Right kidney (tissue), 1 donor: ENCODE measurements around the gene TRMT61A.

Source experiments
- DNase-seq: peaks from one replicate; pipeline ENCODE4 v3.0.0-alpha.2; 2016

The TRMT61A gene

GRCh38 chr14:103535081-103535890 is 6.3 kb downstream of the TRMT61A start:
- DNase-seq, result no peak

DNA sequence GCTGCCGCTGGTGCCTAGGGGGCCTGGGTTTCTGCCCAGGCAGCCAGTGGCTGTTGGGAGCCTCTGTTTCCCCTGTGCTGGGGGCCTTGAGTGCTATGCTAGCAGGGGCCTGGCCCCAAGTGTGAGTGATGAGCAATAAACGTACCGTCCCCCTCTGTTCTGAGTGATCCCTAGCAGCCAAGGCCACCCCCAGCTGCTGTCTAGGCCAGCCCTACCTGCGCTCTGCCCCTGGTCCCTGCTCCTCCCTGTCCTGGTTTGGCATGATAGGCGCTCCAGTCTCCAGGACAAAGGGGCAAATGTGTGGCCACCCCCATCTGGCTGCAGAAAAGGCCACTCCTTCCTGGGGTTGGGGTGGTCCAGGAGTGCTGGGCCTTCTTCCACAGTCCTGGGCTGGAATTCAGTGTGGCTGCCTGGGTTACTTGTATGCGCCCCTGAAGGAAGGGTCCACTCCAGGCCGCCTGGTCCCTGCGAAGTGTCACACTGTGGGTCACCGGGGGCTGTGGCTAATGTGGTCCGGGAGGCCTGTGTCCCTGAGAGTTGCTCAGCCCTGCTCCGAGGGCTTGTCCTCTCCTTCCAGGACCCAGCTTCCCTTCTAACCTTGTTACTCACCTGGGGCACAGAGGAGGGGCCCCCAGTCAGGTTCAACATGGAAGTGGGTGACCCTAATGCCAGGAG is 7.0 kb downstream of the TRMT61A start:
- DNase-seq, result no peak

GRCh38 chr14:103536693-103537092 is 7.7 kb downstream of the TRMT61A start:
- DNase-seq, result no peak

- no peak for DNase-seq
These were observed 8.4 kb downstream of the TRMT61A start for GRCh38 chr14:103537175-103537990.

GRCh38 chr14:103538291-103539055 is 9.5 kb downstream of the TRMT61A start:
- no peak for DNase-seq

DNA sequence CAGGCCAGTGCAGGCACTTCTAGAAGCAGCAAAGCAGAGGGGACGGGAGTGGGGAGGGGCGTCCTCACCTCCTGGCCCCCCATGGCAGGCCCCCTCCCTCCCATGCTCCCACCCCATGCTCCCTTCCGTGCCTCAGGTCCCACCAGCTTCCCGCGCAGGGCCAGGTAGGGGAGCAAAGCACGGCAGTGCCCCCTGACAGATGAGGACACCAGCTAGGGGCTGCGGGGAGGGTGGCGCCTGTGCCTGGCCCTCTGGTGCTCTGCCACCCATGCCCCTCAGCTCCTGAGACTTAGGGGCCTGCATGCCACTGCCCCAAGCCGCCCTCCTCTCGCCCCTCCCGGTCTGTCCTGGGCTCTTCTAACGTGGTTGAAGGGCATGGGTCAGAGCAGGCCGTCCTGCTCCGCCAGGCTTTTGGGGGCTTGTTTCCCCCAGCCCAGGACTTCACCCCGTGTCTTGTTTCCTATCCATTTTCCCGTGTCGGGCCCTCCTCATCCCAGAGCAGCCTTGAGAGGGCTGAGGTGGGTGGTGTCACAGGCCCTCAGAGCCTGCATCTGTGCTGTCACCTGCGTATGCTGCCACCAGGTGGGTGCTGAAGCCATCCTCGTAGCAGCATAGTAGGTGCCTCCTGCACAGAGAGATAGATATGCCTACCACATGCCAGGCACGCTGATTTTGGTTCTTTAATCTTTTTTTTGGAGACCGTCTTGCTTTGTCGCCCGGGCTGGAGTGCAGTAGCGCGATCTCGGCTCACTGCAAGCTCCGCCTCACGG is 10.2 kb downstream of the TRMT61A start:
- no peak for DNase-seq

DNA sequence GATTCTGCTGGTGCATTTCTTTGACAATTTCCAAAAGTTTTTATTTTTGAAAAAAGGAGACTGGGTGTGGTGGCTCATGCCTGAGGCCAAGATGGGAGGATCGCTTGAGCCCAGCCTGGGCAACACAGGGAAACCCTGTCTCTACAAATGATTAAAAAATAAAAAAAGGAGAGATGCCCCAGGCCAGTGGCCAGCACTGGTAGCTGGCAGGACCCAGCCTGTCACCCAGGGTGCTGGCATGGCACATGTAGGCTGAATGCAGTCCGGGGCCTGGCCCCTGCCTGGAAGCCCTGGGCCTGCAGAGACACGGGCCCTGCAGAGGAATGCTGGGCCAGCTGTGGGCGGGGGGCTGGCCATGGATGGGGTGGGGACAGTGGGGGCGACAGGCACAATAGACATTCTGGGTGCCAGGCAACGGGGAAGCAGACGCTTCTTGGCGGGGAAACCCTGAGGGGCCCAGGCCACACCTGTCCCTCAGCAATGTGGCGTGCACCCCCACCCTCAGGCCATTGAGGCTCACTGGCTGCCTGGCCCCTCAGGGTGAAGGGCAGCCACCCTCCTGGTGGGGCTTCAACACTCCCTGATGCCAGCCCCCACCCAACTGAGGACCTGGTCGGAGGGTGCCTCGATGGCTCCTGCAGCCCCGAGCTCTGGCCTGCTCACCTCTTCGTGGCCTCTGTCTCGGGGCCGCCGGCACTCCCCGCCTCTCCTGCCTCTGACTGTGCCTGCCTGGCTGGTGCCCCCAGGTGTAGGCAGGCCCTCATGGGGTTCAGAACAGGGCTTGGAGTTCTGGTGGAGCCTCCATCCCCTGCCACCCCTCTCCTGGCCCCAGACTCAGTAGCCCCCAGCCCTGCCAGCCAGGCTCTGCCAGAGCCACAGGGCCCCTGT is 12.1 kb downstream of the TRMT61A start:
- no peak for DNase-seq

DNA sequence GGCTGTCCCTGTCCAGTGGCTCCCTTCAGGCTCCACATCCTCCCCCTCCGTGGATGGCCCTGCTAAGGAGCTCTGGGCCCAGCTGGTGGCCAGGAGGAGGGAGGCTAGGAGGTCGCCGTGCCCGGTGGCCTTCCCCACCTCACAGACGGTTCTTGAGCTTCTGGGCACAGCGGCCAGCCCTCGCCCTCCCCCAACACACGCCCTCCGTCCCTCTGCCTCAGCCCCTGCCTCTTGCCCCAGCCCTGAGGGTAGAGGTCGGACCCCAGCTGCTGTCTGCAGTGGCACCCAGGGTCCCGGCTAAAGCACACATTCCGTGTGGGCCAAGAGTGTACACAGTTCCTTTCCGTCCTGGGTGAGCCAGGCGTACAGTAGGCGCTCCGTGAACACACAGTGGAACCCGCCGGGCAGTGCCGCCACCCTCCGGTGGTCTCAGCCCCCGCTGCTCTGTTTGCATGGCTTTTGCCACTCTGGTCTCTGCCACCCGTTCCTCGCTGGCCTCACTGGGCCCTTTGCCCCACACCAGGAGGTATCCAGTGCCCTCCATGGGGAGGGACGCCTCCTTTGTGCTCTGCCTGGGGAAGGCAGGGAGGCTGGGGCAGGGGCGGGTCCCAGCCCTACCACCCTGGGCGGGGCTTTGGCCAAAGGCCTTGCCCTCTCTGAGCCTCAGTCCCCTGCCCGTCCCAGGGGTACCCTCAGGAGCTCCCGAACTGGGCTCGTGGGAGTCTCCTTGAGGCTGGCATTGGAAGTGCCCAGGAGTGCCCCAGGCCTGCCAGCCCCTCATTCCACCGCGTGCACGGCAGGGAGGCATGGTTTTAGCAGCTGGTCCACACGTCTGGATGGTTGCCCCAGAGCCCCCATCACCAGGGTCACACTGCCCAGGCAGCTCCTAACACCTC is 13.0 kb downstream of the TRMT61A start:
- peak; percentile 30 for DNase-seq

DNA sequence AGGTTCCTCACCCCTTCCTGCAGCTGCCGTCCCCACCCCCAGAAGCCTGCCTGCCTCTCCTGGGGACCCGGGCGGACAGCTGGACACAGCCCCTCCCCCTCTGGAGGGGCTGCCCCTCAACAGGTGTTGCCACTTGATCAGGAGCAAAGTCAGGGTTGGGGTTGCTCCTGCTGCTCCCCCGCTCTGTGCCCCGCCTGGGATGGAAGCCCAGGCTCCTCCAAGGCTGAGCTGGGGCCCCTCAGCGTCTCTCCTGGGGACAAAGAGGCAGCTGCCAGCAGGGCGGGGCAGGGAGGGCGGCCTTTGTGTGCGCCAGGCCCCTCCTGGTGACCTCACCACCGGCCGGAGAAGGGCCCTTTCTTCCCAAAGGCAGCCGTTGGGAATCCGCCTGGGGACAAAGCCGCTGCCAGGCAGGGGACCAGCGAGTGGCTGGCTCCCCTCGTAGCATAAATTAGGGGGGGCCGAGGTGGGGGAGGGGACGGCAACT is 13.7 kb downstream of the TRMT61A start:
- DNase-seq, result no peak

GRCh38 chr14:103543140-103543539 is 14.1 kb downstream of the TRMT61A start:
- no peak for DNase-seq

GRCh38 chr14:103543721-103544387 is 14.9 kb downstream of the TRMT61A start:
- no peak for DNase-seq

- DNase-seq, result no peak
These were observed 15.6 kb downstream of the TRMT61A start for GRCh38 chr14:103544388-103545218.

GRCh38 chr14:103545219-103545914 is 16.4 kb downstream of the TRMT61A start:
- DNase-seq, result no peak

- no peak for DNase-seq
These were observed 17.1 kb downstream of the TRMT61A start for GRCh38 chr14:103545915-103546651.

DNA sequence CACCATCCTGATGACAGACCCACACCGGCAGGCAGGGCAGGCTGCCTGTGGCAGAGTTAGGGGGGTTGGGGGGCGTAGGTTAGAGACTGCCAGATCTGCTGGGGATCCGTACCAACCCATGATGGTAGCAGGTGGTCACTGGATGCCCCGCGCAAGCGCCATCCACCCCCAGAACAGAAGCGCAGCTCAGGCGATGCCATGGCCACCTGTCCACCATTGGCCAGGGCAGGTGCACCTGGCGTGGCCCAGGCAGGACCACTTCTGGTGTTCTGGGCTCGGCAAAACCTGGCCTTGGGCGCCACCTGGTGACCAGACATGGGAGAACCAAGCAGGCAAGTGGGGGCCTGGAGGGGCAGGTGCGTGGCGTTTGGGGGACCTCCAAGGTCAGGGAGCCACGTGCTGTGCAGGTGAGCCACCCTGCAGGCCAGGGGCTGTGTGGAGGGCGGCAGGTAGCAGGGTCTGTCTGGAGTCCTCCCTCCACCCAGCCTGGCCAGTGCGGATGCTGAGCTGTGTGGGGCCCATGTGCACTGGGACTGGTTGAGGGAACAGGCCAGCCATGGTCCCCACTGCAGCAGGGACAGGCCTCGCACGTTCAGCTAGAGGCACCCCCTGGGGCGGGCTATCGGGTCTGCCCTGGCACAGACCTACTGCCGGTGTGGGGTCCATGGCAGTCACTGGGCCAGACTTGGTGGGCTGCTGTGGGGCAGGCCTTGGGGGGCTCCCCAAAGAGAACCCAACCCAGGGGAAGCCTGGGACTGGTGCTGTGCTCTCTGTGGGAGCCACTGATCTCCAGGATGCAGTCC is 17.9 kb downstream of the TRMT61A start:
- peak; percentile 71 for DNase-seq
